Muscle of back (tissue), 11 donors: Measurements from ENCODE around the gene UMODL1. TPM values are rescaled to one million over a fixed set of nuclear protein-coding genes. Genes with fewer than 3 reads are reported as not detected.
"Not testable (repeated sequence)": the region's sequence is repeated elsewhere in the genome, so short reads cannot be mapped to it uniquely, and the experiment has no call there.

Experiments used
- DNase-seq, 3 donors: peaks; one replicate each; pipeline versions ENCODE4 v3.0.0 to v3.0.0-alpha.2; 2013
- polyA plus RNA-seq, 10 donors: library from polyadenylated mRNA; unstranded; fragments of 120-200 nt; gene quantifications; one replicate each; pipeline ENCODE4 v1.2.1, GENCODE V29; 2013; ENCODE audit not compliant: insufficient read length in 10 of 10

The UMODL1 gene
- polyA plus RNA-seq, 10 donors = 0.04 TPM; not detected in 9

GRCh38 chr21:42058631-42059111 is 12.4 kb upstream of the UMODL1 start:
- no peak for DNase-seq

- DNase-seq = no peak
These were observed 12.0 kb upstream of the UMODL1 start for GRCh38 chr21:42059141-42059540.

- DNase-seq = no peak
These were observed 11.4 kb upstream of the UMODL1 start for GRCh38 chr21:42059721-42060120.

DNA sequence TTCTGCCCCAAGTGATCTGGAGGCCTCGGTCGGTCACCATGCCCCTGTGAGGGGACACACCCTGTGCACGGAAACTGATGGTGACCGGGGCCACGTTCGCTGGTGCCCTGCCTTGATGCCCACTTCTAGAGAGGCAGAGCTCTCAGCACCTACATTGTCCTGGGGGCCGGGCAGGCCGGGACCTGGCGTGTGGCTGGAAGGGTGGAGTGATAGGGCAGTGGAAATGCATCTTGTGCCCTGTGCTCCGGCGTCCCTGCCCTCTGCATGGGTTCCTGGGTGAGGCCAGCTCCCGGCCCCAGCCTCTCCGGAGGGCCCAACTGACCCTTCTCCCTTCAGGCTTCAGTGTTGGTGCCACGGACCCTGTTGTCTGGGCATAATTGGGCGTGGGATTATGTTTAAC is 11.0 kb upstream of the UMODL1 start:
- no peak for DNase-seq

GRCh38 chr21:42061195-42061985 is 9.7 kb upstream of the UMODL1 start:
- DNase-seq = peak in 1 of 3 donors; percentile 43

DNA sequence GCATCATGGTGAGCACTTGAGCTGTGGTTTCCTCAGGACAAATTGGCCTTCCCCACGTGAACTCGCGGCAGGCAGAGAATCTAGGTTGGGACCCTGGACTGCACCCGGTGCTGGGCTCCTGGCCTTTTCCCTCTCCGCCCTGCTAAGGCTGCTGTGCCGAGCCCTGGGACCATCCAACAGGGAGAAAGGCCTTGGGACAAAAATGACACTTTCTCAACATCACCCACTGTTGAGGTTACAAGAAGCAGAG is 9.2 kb upstream of the UMODL1 start:
- no peak for DNase-seq

GRCh38 chr21:42062236-42063022 is 8.7 kb upstream of the UMODL1 start:
- DNase-seq = peak in 1 of 3 donors; percentile 24

- DNase-seq = peak in 1 of 3 donors; percentile 20
These were observed 7.9 kb upstream of the UMODL1 start for GRCh38 chr21:42063191-42063570.

DNA sequence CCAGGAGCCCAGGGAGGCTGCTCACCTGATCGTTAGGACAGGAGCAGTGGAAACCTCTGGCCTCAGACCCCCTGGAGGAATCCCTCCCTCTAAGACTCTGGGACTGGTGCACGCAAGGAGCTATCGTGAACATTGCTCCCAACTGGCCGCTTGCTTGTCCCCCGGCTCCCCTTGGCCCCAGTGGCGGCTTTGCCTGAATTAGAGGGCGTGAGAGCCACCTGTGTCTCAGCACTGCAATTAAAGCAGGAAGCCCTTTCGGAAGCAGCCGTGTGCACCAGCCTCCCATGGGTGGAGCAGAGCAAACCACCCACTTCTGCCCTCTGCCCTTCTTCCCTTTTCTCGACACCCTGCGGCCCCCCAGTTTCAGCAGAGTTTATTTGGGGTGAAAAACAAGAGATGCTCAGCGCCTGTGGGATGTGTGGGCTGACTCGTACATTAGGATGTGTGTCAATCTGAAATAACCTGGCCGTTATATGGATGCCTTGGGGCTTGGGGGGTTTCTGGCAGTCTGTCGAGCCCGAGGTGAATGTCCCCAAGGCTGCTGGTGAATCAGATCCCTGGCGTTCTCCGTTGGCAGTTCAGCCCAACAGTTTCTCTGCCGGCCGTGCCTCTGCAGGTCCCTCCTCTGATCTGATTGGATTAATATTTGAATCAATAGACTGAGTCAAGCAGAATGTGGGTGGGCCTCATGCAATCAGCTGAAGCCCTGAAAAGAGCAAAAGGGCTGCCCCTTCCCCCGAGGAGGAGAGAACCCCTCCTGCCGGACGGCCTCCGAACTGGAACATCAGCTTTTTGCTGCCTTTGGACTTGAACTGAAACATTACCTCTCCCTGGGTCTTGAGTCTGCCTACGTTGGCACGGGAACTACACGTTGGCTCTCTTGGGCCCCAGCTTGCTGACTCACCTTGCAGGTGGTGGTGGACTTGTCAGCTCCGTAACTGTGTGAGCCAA is 7.3 kb upstream of the UMODL1 start:
- DNase-seq = no peak

DNA sequence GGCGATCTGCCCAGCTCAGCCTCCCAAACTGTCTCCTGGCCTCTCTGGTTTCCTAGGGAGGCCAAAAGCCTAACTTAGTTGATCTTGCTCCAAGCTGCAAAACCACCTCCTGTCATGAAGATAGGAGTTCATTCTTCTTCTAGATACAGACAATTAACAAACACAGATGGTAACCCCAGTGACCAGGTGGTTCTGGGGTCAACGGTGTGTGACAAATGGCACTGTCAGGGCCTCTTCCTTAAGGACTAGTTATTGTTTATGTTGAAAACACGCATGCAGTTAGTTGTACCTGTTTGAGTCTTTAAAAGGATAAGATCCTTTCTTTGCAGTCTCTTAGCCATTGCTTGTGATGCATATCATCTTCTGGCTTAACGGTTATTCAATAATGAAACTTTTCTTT is 4.6 kb upstream of the UMODL1 start:
- no peak for DNase-seq

DNA sequence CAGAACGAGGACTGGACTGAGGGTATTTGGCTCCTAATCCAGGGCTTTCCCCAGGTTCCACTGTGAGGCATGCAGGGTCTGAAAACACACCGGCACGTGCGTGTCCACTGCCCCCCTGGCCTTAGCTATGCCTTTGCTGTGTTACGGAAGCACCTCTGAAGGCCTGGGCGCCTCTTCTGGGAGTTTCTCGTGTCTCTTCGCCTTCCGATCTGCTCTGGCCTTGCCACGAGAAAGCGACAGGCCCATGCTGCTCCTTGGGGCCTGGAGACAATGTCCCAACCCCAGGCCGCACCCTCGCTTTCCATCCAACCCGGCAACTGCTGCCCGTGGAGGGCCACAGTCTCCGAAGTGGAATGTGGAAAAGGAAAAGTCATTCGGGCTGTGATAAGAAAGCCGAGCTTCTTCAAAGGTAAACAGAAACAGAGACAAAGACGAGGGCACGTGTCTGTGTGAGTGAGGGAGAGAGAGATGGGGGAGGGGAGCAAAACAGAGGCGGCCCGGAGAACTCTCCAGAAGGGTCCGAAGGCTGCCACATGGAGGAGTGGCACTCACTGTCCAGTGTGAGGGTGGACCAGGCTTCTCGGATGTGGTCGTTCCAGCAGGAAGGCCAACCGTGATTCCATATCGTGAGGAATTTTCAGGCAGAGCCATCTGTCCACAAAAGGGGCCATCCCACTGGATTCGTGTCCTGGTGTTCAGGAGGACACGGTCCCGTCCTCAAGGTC is 3.4 kb upstream of the UMODL1 start:
- DNase-seq = no peak

DNA sequence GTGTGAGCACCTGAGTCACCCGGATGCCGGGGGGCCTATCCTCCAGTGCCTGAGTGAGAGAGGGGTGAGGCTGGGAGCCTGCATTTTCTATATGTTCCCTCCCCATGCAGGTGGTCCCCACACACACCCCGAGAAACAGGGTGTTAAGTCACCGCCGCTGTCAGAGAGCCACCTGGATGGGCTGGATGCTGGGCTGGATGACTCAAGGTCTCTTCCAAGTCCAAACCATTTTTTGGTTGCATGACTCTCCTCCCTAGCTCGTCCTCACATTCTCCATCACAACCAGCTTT is 2.9 kb upstream of the UMODL1 start:
- no peak for DNase-seq

- DNase-seq = no peak
These were observed 2.5 kb upstream of the UMODL1 start for GRCh38 chr21:42068592-42068991.

GRCh38 chr21:42069327-42069726 is 1.8 kb upstream of the UMODL1 start:
- no peak for DNase-seq

DNA sequence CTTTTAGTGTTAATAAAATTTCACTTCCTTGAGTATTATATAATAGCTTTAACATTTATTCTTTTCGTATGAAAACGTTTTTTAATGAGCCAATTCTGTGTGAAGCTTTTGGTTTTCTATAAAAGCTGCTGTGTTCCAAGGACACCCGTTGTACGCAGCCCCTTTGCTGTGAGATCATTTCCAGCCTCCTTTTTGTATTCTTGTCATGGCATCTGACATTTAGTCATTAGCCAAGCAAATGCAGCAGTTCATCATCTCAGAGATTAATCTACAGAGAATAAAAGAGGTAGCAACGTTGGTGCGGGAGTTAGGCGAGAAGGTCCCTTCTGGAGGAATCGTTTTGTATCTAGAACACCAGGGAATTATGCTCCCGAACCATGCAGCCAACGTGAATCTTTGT is 1.3 kb upstream of the UMODL1 start:
- no peak for DNase-seq

DNA sequence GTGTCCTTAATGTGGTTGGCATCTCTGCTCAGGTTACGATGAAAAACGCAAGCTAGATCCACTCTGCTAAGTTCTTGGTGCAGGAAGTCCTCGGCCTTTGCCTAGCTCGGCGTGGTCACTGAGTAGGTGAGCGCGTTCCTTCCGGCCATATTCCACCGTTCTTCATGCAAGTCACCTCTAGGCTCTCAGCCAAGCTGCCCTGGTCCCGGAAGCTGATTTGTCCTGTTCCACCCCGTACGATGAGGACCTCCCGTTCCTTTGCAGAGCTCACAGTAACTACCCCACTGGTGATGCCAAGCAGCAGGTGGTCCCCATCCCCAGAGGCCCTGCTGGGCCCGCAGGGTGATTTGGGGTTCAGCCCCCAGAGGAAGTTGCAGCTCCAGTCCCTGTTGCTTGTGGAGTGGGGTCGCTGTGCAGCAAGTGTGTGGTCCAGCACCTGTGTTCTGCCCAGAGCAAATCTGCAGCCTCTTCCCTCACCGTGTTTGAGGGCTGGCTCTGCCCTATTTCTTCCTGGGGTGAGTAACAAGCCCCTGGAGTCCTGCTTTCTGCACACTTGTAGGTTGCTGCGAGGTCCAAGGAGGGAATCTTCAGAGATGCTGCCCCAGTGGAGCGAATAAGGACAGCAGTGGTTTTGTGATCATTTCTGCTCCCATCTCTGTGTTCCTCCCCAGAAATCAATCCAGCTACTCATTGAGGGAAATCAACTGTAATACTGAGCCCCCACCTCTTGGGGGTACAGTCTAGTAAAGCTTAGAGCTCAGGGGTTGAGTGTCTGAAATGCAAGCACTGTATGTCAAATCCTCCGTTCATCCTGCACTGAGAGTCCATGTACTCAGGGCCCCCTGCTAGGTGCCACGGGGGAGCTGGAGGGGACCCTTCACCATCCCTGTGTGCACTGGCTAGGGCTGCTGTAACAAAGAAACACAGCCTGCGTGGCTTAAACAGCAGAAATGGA is 2.3 kb downstream of the UMODL1 start:
- DNase-seq = no peak

DNA sequence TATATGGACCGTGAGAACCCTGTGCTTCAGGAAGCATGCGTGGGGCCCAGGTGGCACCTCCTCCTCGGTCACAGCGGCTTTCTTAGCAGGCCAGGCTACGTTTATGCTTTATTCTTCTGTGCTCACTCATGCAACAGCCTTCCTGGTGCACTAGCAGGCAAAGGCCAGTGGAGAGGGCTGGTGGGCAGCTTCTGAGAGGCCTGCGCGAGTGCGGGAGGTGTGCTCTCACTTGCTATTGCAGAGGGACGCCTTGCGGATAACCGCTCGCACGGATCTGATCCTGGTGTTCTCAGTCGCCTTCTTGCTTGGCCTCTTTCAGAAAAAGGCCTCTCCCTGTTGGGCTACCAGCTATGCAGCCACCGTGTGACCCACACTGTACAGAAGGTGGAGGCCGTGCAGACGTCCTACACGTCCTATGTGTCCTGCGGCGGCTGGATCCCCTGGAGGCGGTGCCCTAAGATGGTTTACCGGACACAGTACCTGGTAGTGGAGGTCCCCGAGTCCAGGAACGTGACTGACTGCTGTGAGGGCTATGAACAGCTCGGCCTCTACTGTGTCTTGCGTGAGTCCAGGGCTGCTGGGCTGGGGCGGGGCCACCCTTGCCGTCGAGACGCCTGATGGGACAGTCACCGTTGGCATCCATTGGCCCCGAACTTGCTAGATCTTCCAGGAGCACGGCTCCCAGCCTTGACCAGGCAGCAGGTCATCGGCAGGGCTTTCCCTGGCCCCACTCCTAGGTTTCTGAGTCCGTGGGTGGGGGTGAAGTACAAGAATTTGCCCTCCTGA is 4.8 kb downstream of the UMODL1 start:
- DNase-seq = no peak

- DNase-seq = not testable (repeated sequence)
These were observed 6.6 kb downstream of the UMODL1 start for GRCh38 chr21:42077685-42078238.

DNA sequence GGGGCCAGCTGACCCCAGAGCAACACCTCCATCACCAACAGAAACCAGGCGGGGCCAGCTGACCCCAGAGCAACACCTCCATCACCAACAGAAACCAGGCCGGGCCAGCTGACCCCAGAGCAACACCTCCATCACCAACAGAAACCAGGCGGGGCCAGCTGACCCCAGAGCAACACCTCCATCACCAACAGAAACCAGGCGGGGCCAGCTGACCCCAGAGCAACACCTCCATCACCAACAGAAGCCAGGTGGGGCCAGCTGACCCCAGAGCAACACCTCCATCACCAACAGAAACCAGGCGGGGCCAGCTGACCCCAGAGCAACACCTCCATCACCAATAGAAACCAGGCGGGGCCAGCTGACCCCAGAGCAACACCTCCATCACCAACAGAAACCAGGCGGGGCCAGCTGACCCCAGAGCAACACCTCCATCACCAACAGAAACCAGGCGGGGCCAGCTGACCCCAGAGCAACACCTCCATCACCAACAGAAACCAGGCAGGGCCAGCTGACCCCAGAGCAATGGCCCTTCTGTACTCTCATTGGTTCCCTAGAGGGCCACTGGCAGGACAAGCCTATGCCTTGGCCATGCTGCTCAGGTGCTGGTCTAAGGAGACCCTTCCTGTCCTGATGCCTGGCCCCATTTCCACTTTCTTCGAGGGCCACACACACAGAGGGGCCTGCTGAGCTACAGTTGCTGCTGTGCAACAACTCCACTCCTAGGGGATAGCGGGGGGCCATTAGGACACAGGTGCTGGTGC is 7.3 kb downstream of the UMODL1 start:
- not testable (repeated sequence) for DNase-seq
